DMS79 treated with DMSO at 0.1 percent for 48 hours (cell line): ENCODE measurements around the gene SDHAF2.
"Not testable (repeated sequence)": the region's sequence is repeated elsewhere in the genome, so short reads cannot be mapped to it uniquely, and the experiment has no call there.

Experiments
- DNase-seq: peaks from one replicate; lab custom pipeline; 2025; lab: John Stamatoyannopoulos, UW

SDHAF2 gene

DNA sequence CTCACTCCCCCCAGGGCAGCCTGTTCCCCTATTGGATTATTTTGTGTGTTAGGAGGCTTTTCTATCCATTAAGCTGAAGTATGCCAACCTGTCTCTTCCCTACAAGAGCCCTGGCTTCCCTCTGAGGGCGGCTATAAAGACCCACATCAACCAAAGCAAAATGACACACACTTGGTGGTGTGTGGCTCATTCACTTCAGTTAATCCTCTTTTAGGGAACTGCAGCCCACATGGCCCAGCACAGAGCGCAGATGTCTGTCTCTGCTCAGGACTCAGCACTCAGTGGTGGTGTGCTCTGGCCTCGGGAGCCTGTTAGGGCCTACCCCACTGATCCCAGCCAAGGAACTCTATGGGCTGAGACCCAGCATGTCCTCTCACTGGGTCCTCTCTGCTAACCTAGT lies 46.4 kb downstream of the SDHAF2 start:
- no peak for DNase-seq

DNA sequence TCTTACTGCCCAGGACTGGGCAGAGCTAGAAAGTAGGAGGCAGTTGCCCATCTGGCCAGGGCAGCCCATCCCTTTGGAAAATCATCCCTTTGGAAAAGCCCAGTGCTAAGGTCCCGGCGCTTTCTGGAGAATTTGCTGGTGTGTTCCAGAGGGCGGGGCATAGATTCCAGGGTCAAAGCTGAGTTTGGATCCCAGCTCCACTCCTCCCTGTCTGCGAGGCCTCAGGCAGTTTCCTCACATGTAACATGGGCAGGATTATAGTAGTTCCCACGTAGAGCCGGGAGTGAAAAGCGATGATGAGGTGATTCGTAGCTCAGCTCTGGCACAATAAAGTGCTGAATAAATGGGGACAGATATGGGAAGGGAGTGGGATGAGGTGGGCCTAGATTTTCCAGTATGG lies 47.2 kb downstream of the SDHAF2 start:
- DNase-seq = no peak

DNA sequence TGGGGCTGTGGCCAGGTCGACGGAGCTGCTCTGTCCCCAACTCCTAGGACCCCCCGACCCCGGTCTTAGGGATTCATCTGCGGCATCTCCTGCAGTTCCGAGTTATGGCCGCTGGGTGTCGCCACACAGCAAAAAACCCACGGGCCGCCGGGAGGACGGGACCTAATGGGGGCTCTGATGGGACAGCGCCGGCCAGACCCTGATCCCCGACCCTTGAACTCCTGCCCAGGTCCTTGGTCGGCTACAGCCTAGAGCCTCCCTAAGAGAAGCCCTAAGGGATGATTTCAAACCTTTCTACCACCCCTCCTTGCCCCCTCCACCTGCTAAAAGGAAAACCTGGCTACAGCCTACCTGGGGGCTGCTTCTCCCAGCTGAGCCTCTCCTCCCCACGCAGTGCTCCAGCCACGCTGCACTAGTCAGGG lies 47.8 kb downstream of the SDHAF2 start:
- DNase-seq = peak; percentile 44

DNA sequence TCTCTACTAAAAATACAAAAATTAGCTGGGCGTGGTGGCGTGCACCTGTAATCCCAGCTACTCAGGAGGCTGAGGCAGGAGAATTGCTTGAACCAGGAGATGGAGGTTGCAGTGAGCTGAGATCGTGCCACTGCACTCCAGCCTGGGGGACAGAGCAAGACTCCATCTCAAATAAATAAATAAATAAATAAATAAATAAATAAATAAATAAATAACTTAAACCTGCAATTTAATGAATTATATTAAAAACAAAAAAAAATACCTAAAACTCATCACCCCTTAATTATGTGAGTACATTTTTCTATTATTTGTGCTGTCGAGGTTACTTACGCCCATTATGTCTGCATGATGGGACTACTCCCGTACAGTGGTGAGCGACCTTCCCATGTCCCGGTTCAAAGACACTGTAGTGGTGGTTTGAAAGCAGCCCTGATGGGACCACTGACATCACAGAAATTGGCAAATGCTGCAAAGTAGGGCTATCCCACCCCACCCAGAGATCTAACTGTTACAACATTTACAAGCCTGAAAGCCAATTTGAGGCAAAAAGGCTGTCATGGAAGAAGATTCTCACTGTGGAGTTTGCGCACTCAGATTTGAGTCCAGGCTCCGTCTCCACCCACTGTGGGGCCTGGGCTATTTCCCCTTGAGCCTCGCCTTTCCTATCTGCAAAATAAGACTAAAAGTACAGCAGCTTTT lies 49.6 kb downstream of the SDHAF2 start:
- DNase-seq = not testable (repeated sequence)

DNA sequence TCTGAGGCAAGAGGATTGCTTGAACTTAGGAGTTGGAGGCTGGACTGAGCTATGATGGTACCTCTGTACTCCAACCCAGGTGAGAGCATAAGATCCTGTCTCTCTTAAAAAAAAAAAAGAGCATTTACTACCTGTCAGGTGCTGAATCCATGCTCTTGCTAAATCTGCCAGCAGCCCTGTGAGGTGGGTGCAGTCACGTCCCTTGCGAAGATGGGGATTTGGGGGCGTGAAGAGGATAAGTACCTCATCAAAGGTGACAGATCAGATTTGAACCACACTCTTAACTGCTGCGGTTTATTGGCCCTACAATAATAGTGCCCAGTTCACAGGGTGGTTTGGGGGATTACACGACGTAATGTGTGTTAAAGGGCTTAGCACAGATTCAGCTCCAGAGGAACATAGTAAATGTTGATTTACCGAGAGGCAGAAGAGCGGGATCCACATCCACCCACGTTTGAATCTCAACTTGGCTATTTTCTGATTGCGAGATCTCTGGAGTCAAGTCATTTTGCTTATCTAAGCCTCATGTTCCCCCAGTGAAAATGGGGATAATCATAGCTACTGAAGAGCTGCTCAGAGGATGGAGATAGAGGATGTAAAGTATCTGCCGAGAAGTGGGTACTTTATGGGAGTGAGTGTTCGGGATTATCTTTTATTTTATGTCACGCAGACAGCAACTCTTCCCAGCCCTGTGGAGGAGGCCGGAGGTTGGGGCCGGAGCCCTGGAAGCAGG lies 50.5 kb downstream of the SDHAF2 start:
- no peak for DNase-seq

DNA sequence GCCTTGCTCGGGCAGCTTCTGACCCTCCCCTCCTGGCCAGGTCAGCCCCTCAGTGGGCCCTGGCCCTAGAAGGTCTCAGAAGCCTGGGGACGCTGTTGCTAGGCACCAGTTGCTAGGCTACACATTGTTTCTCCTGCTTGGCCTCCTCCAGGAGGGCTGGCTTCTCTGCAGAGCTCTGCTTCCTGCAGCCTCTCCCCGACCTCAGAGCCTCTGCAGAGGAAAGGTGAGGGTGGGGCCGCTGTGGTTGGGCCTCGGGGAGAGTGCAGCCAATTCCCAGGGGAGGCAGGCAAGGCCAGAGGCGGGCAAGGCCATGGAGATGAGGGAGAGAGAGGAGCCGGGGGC lies 51.0 kb downstream of the SDHAF2 start:
- DNase-seq = peak; percentile 67

DNA sequence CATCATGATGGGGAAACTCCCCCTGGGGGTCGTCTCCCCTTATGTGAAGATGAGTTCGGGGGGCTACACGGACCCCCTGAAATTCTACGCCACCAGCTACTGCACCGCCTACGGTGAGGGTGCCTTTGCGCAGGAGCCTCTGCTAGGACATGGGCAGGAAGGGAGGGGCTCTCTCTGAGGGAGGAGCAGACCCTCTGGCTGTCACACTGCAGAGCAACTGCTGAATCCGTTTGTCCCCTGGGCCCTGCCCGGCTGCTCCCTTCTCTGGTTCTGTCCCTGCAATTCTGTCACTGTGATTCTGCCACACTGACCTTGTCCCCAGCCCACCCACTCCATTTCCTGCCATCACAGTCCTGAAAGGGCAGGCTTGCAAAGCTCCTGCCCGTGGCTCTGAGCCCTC lies 51.9 kb downstream of the SDHAF2 start:
- DNase-seq = no peak

DNA sequence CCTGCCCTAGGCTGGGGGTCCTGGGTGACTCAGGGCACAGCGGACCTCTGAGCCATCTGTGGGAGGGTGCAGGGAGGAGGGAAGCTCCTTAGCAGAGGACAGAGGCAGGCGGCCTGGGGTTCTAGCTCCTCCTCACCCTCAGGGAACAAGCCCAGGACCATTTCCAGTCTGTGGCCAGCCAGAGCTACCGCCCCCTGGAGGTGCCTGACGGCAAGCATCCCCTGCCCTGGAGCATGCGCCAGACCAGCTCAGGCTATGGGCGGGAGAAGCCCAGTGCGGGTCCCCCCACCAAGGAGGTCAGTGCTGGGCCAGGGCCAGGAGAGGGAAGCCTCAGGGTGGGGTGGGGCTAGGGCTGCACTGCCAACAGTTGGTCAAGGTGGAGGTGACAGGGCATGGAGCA lies 52.6 kb downstream of the SDHAF2 start:
- DNase-seq = no peak

DNA sequence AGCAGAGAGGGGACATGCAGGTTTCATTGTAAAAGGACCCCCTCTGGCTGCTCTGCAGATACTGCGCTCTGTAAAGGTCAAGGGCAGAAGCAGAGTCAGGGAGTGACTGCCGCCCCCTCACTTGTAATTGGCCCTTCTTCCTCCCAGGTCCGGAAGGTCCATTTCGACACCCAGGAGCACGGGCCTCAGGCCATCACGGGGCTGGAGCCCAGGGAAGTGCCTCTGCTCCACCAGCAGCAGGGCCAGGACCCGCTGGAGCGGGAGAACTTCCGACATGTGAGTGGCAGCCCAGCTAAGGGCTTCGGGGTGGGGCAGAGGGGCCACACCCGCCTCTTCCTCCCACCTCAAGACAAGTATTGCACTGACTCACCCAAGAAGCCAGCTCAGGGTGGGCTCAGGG lies 54.6 kb downstream of the SDHAF2 start:
- DNase-seq = no peak

DNA sequence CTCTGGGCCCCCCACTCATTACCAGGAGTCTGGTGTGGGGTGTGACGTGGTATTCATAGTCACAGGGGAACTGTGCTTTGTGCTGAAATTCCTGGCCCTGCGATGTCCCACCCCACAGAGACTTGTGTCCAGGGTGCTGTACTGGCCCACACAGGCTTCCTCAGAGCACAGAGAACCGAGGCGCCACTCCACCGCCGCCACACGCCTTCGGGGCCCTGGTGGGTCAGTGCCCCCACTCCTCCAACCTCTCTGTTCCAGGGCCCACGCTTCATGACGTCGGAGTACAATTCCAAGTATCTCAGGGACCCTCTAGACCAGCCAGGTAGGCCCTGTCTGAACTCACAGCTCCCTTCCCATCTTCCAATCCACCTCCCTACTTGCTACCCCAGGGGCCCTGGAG lies 55.2 kb downstream of the SDHAF2 start:
- DNase-seq = no peak

DNA sequence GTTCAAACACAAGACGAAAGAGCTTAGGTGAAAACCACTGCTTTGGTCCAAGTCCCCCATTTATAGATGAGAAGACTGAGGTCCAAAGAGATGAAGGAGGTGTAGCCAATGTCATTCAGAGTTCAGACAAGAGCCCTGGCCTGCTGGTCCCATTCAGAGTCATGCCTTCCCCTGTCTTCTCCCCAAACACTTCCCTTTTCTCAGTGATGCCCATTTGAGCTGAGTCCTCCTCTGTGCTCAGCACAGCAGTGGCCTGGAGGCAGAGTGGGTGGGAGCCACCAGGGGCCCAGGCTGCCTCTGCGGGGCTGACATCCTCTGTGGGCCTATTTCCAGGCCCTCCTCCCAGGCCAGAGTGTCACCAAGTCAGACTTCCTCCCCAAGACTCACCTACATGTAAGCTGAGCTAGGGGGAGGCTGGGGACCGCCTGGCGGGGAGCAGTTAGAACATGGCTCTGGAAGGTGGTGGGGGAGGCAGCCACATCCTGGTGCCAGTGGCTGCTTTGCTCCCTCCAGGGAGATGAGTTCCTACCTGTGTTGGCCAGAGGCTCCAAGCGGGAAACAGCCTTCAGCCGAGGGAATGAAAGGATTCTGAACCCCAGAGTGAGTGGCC lies 56.2 kb downstream of the SDHAF2 start:
- no peak for DNase-seq

DNA sequence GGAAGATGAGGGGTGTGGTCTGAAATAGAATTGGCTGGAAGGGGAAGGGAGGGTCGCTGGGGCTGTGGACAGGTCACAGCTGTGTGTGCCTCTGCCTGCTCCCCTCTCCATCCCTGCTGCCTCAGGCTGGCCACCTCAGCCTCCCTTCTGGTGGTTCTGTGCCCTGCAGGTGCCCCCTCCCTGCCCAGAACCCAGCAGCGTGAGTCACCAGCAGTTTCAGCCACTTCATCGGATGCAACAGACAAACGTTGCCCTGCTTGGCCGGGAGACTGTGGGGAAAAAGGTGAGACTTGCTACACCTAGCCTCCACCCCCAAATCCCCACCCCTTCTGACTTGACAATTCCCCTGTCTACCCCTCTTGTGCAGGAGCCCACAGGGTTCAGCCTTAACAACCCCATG lies 56.9 kb downstream of the SDHAF2 start:
- DNase-seq = no peak

DNA sequence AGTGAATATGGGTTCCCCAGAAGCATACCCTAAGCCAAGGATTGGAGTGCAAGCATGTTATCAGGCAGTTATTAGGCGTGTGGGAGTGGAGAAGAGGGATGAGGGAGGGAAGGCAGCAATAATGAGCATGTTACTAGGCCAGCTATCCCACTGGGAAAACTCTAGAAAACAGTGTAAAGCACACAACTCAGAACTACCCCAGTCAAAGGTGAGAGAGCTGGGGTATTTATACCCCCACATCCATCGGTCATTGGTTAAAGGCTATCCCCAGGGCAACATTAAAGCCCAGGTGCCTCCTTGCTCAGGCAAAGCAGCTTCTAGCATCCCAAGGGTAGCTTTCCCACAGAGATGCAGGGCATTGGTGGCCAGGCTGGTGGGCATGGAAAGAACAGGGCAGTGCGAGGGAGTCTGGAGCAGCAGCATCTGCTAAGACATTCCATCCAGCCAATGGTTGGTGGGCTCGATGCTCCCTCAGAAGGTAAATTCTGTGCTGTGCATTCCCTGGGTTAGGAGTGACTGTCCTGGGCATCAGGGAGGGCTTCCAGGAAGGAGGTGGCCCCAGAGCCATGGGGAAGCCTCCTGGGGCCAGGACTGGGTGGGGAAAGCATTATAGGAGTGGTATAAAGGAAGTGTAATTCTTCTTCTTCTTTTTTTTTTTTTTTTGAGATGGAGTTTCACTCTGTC lies 57.6 kb downstream of the SDHAF2 start:
- no peak for DNase-seq

DNA sequence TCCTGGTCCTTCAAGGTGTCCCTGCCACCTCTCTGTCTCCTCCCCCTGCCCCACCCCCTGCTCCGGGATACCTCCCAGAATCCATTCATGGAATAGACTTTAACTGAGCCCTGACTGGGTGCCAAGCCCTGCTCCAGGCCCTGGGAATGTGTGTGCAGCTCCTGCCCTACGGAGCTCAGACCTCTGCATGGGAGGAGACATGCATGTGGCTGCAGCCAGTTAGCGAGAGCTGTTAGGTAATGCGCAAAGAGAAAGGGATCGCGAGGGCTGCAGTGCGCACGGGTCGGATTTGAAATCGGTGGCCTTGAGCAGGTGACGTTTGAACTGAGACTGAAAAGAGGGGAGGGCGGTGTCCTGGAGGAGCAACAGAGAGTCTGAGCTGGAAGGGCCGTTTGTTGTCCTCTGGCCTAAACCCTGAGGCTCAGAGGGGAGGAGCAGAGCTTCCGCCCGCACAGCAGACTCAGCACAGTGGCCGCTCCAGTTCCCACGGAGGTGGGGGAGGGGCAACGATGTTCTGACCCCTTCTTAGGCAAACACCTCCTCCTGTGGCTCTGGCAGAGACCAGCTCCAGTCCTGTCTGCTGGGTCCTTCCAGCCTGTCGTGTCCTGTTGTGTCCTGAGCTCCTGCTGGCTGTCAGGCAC lies 58.8 kb downstream of the SDHAF2 start:
- DNase-seq = peak; percentile 79

DNA sequence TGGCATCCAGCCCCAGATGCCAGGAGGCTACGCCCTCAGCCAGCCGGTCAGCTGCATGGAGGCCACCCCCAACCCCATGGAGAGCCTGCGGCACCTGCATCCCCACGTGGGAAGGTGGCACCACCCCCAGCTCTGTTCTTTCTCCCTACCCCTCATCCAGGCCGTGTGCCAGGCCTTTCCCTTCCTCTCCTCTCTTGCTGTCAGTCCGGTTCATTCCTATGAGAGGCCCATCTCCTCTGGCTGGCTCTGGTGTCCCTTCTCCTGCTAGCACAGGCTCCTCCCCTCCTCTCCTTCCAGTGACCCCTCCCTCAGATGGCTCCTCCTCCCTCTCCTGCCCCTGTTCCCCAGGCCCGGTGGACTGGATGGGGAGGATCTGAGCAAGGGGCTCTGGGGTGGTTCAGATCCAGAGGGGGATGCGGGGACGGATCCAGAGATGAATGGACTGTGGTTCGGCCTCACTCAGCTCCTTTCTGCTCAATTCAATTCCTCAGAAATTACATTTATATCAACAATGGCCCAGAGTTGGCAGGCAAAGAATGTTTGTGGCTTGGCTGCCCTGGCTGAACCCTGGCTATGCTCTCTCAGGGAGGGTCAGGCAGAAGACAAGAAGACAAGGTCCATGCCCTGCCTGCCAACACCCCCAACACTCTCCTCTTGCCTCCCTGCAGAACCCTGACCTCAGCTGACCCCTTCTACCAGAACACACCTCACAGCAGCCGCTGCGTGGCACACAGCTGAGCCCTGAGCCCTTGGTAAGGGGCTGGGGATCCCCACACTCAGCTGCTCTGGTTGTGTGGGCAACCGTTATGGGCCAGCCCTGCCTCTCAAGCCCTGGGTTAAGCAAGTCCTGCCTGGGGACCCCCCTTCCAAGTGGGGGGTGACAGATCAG lies 60.2 kb downstream of the SDHAF2 start:
- no peak for DNase-seq

DNA sequence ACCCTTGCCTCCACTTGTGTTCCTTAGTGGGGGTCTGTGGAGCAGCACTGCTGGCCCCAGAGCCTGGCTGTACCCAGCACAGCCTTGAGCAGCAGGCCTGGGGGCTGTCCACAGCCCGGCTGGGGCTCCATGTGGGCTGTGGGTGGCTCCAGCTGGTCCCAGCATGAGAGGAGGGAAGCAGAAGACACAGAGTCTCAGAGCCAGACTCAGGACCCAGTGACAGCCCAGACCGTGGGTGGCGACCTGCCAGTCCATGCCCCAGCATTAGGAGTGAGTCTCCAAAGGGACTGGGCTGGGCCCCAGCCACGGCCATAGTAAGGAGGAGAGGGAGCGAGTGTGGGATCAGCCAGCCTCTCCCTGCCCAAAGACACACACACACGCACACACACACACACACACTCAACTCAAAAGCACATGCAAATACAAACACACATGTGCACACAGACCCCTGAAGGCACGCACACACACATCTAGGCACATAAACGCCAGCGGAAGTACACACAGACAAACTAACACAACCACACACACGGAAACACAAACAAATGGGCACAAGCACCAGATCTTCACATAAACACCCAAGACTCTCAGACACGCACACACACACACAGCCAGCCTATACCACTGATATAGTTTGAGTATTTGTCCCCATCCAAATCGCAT lies 61.9 kb downstream of the SDHAF2 start:
- no peak for DNase-seq

DNA sequence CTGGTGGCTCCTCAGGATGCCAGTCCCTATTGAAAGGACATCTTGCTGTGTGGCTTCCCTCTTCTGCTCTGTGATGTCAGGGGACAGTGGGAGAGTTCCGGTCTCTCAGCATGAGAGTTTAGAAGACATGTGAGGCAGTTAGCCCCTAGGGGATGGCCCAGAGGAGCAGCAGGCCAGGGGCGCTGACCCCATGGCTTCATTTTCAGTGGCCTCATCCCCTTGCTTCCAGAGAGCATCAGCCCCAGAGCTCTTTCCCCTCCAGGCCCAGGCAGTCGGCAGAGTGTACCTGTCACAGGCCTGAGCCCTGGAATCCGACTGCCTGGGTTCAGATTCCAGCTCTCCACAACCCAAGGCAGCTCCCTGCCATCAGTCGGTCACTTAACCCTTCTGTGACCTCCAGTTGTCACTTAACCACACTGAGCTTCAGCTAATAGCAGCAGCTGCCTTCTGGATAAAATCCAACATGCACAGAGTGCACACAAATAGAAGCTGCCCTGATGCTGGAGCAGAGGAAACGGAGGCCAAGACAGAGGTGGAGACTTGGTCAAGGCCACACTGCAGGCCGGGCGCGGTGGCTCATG lies 64.5 kb downstream of the SDHAF2 start:
- no peak for DNase-seq

DNA sequence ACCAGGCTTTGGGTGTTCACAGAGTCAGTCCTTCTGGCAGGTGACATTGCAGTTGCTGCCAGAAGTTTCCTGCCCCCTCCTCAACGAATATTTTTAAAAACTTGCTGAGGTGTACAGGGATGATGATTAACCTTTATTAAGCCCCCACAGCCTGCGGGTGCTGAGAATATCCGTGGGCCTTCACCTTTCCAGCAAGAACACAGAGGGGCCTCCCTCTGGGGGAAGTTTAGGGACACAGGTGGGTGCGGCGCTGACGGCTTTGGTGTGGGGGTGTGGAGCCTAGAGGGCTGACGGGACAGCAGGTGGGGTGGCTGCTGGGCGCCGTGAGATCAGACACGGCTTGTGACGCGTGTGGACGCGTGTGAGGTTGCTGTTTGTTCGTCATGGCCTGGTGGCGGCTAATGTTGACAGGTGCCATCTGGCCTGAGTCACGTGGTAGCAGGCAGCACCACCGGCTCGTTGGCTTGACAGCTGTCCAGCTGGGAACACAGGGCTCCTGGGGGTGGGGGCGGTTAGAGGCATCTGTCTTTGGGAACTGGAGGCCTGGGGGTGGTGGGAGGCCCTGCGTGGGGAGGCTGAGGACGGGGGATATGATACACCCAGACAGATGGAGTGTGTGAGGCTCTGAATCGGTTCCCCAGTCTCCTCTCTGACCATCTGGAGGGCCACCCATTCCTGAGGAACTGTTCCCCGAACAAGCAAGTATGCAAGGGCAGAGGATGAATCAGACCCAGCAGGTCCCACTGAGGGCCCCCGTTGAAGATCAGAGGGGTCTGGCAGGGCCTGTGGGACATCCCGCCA lies 66.1 kb downstream of the SDHAF2 start:
- DNase-seq = no peak
